ENCODE data around the gene LCE3A.

DNA sequence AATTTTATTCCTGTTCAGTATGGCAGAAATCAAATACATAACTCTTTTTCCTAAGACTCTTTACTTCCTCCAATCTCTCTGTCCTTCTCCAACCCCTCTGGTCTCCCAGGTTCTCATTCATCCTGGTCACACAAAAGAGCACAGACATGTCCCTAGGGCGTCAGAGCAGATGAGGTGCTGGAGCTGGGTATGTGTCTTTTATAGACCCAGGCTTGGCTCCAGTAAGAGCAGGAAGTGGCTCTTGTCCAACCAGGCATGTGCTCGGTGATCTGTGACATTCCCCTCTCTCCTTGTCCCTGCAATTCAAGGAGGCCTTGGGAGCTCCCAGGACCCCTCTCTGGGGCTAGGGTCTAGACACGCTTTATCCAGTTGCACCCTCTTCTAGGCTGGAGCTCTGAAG lies 22.2 kb upstream of the LCE3A start:
- no peak for TF ChIP-seq CTCF (IDR thresholded peaks at IDR 0.05)
- no peak for TF ChIP-seq POLR2A (IDR thresholded peaks at IDR 0.05)
- TF ChIP-seq EP300 (IDR thresholded peaks at IDR 0.05): no peak
